GM12878 (cell line): ENCODE data around the gene ZMIZ1.

Source experiments
- ETV6 ChIP-seq, 2 experiments: fragments of 450-650 bp in 1 of 2; IDR thresholded peaks in 1 of 2; conservative IDR thresholded peaks in 1 of 2; 2 replicates each; pipeline ENCODE4 v1.6.1; 2014; ENCODE audit warnings: antibody characterized with exemption in 1 of 2, borderline replicate concordance in 1 of 2, low read depth in 1 of 2, mild to moderate bottlenecking in 1 of 2, moderate library complexity in 1 of 2
- EZH2 ChIP-seq: IDR thresholded peaks from 2 replicates; pipeline ENCODE4 v1.6.1; 2012; ENCODE audit warnings: low read depth, mild to moderate bottlenecking, control low read depth, inconsistent platforms, low read length, borderline replicate concordance; ENCODE audit not compliant: control insufficient read depth
- RAD21 ChIP-seq: IDR thresholded peaks from 2 replicates; pipeline ENCODE4 v1.6.1; 2011; ENCODE audit warnings: mild to moderate bottlenecking, low read depth, low read length, moderate library complexity; ENCODE audit not compliant: insufficient read depth
- RAD51 ChIP-seq: fragments of 450-650 bp; IDR thresholded peaks from 2 replicates; pipeline ENCODE4 v1.6.1; 2016; ENCODE audit warnings: moderate library complexity, mild to moderate bottlenecking, inconsistent platforms
- SIN3A ChIP-seq: IDR thresholded peaks from 2 replicates; pipeline ENCODE4 v1.6.1; 2012; ENCODE audit warnings: low read depth, low read length, improper control_type of control experiment
- SIX5 ChIP-seq: IDR thresholded peaks from 2 replicates; pipeline ENCODE4 v1.6.1; 2011; ENCODE audit warnings: mild to moderate bottlenecking, low read depth, low read length, moderate library complexity; ENCODE audit not compliant: severe bottlenecking
- STAT1 ChIP-seq: fragments of 450-650 bp; conservative IDR thresholded peaks from 2 replicates; pipeline ENCODE4 v1.6.1; 2014; ENCODE audit warnings: antibody characterized with exemption, mild to moderate bottlenecking

DNA sequence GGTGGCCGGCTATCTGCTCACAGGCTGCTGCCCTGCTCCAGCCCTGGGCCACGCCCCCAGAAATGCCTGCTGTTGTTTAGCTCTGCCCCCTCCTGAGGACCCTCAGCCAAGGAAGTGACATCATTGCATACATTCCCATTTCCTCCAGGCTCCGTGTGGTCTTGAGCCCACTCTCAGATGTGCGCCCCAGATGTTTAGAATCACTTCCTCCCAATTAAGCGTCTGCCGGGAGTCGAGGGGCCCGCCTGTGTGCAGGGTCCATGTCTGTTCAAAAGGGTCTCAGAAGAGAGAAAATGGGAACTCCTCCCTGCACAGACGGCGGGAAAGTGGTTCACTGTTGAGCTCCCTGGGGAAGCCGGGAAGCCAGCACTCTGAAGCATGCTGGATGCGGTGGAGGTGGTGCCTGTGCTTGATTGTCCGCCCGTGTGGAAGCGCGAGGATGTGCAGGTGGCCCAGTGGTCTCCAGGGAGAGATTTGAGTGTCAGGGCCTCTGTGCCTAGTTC lies 161.6 kb downstream of the ZMIZ1 start:
- TF ChIP-seq STAT1 (no peak), EZH2 (no peak), ETV6 (conservative IDR thresholded peaks at IDR 0.05 in 1 of 2, IDR thresholded peaks at IDR 0.05 in 1 of 2; ENCODE audit: borderline replicate concordance in 1 of 2, low read depth in 1 of 2) (no peak), SIN3A (no peak), SIX5 (no peak), RAD21 (no peak), RAD51 (no peak)
